GM19035 (cell line): Measurements from ENCODE around the gene EXOSC9.
"Not testable (repeated sequence)": the region's sequence is repeated elsewhere in the genome, so short reads cannot be mapped to it uniquely, and the experiment has no call there.

Experiments
- ATAC-seq: cut with Tn5 transposase; IDR thresholded peaks from one replicate; pipeline ENCODE4 v1.9.1; 2021; ENCODE audit not compliant: unreplicated experiment

The EXOSC9 gene, protein sequence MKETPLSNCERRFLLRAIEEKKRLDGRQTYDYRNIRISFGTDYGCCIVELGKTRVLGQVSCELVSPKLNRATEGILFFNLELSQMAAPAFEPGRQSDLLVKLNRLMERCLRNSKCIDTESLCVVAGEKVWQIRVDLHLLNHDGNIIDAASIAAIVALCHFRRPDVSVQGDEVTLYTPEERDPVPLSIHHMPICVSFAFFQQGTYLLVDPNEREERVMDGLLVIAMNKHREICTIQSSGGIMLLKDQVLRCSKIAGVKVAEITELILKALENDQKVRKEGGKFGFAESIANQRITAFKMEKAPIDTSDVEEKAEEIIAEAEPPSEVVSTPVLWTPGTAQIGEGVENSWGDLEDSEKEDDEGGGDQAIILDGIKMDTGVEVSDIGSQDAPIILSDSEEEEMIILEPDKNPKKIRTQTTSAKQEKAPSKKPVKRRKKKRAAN

GRCh38 chr4:121800961-121801714 lies at the start of gene EXOSC9:
Gene EXOSC9 (plus strand): TSS chr4:121801323. CDS start chr4:121801425, 102 bp downstream.
- ATAC-seq: peak; percentile 75

DNA sequence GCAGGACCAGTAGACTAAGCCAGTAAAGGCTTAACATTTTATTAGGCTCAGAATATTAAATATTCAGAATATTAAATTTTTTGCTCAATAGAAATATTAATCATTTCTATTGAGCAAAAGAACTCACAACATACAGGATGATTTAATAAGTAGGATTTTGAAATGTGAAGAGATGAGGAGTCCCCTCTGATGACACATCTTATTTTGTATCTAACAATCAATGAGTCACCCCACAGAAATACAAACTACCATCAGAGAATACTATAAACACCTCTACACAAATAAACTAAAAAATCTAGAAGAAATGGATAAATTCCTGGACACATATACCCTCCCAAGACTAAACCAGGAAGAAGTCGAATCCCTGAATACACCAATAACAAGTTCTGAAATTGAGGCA lies 49.0 kb upstream of the EXOSC9 start:
- not testable (repeated sequence) for ATAC-seq

DNA sequence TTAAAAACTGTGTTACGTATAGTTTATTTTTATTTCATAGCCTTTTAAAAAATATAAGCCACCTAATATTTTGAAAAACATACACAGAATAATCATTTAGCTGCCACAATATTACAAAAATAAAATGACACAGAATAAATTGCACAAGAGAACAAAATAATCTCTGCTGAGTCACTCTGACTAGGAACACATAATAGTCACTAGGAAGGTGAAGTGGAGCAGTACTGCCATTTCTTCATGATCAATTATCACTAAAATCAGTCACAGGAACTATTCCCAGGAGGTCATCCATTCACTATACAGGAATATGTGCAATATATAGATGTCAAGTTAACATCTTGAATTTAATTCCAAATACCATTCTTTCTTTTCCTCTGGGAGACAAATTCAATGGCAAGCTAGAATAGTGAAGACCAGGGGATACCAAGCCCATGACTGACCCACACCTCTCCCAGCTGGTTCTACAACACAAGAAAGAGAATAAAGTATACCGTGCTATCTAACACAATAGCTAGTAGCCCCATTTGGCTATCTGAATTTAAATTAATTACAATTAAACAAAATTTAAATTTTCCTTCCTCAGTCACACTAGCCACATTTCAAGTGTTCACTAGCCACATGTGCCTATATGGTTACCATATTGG lies 42.1 kb upstream of the EXOSC9 start:
- ATAC-seq: no peak

DNA sequence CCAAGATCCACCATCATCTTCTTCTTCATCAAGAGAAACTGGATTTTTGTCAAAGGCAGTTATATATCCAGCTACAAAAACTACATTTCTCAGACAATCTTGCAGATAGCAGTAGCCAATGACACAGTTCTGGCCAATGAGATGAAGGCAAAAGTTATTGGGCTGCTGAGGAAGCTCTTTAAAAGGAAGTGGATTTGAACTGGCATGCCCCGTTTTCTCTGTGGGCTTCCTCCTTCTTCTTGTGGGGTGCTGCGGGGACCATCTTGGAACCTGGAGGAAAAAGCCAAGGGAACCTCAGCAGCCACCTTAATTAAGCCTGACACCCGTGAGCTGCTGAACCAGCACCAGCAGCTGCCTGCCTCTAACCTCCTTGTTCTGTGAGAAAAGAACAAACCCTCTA lies 40.9 kb upstream of the EXOSC9 start:
- ATAC-seq: no peak

DNA sequence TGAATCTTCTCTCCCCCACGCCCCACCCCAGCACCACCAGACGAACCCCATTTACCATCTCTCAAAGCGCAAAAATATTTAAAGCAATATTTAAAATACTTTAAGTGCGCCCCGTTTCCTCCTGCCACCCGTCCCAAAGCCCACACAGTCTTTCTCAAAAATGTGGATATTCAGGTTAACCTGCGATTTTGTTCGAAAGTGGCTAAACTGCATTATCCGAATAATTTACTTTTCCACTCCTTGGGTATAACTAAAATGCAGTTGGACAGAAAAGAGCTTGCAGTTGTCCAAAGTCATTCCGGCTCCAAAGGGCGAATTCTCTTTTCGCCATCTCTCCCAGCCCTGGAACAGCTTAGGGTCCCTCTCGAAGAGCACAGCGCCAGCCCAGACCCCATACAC lies 36.8 kb upstream of the EXOSC9 start:
- ATAC-seq: no peak

DNA sequence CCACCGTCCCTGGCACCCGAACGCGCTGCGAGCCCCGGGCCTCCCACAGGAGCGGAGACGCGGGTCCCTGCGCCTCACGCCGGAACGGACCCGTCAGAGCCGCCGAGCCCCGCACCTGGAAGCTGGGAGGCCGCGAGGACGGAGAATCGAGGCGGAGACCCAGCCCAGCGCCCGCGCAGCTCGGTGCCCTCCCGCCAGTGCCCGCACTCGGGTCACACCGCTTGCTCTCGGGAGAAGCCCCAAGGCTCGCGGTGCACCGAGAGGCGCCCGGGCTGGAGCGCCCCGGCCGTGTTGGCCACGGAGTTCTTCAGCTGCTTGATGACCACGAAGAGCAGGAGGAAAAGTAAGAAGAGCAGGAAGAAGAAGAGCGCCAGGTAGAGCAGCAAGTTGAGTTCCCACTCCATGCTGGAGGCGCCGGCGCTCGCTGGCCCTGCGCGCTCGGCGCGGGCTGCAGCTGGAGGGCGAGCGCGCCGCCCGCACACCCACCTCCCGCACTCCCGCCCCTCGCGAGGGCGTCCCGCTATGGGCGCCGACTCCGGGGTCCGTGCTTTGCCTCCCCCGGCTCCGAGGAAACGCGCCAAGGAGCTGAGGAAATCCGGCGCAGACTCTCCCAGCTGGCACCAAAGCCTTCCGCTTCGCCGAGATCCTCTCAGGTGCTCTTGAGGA lies 36.3 kb upstream of the EXOSC9 start, which contains the start of gene SMIM43:
SMIM43 (minus strand) TSS at position 463 of the 666 bp plus-strand sequence; CDS start at position 404, 59 bp downstream.
- no peak for ATAC-seq

DNA sequence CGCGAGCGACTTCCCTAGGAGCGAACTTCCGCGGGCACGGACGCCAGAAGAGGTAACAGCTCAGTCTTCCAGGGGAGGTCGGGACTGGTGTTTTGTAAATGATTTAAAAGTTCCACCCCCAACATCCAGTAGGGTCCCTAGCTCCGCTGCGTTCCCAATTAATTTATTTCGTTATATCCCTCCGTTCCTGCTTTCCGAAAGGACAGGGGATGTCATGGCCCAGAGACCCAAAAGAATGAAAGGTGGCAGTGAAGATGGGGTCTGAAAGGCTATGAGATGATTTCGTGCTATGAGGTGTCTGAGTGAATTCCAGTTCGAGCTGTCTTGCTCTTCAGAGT lies 35.8 kb upstream of the EXOSC9 start:
- no peak for ATAC-seq

GRCh38 chr4:121765971-121766538 lies 35.1 kb upstream of the EXOSC9 start:
- no peak for ATAC-seq

- ATAC-seq: no peak
Observed at GRCh38 chr4:121767166-121767565, 34.0 kb upstream of the EXOSC9 start.

DNA sequence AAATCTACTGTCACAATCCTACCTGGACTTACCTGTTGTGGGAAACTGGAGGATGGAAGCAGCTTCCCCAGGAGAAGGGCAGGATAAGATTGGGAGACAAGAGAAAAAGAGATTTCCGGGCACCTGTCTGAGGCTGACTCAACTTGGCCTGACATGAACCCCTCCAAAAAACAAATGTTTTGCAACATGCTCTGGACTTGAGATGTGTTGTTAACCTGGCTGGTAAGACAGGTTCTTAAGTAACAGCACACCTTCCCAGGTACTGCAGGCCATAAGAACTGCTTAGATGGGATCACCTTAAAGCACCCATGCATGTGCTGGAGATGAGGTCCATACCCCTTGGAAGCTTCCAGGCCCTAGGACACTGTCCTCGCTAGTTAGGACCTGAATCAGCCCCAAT lies 31.8 kb upstream of the EXOSC9 start:
- ATAC-seq: no peak

- ATAC-seq: no peak
Observed at GRCh38 chr4:121771869-121772268, 29.3 kb upstream of the EXOSC9 start.

DNA sequence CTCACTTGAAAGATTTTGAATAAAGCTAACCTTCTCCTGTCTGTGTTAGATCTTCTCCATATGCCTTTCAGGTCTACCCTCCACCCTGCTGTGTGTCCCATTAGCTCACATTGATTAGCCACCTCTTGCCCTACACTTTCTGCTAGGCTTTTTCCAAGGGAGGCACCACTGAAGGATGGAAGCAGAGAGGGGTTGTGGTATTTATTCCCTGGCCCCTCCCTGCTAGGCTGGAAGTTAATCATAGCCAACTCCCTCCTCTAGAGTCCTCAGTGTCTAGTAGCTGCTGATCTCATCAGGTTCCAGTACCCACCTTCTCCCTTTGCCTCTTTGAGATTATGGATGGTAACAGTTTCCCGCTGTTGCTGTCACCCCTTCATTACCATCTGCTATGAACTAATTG lies 27.2 kb upstream of the EXOSC9 start:
- ATAC-seq: no peak

GRCh38 chr4:121776610-121777401 lies 24.3 kb upstream of the EXOSC9 start:
- ATAC-seq: no peak

GRCh38 chr4:121777625-121778024 lies 23.5 kb upstream of the EXOSC9 start:
- ATAC-seq: peak; percentile 48

- ATAC-seq: no peak
Observed at GRCh38 chr4:121778991-121779628, 22.0 kb upstream of the EXOSC9 start.

GRCh38 chr4:121783210-121783609 lies 17.9 kb upstream of the EXOSC9 start:
- no peak for ATAC-seq

DNA sequence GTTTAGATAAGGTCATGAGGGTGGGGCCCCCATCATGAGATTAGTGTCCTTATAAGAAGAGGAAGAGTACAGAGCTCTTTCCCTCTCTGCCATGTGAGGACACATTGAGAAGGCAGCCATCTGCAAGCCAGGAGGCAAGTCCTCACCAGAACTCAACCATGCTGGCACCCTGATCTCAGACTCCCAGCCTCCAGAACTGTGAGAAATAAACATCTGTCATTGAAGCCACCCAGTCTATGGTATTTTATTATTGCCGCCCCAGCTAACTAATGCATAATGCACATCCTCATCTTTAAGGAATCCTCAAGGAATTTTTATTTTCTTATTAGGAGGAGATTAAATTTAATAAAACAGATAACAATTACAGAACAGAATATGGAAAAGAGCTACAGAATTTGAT lies 16.7 kb upstream of the EXOSC9 start:
- ATAC-seq: no peak

DNA sequence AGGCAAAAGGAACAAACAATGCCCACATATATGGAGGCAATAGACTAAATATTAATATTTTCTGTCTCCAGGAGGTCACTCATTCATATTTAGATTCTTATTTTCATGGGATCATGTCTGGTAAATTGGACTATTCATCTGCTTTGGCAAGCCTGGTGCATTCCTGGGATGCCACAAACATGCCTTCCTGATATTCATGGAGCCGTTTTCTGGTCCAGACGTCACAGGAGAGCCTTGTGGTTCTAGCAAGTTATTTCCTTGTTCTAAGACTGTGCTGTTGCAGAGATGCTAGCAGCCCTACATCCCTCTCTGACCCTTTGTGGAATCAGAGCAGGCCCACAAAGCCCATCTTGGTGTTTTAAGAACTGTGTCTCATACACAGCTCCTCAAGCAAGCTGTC lies 16.1 kb upstream of the EXOSC9 start:
- ATAC-seq: no peak

GRCh38 chr4:121785479-121785878 lies 15.6 kb upstream of the EXOSC9 start:
- ATAC-seq: no peak

GRCh38 chr4:121786221-121786620 lies 14.9 kb upstream of the EXOSC9 start:
- ATAC-seq: no peak
